HPDE6-E6E7 (cell line): ENCODE measurements around the gene SLC35F1.
A peak's percentile ranks its signal among the peaks of the same experiment; 100 is the strongest.
"Not testable (repeated sequence)": the region's sequence is repeated elsewhere in the genome, so short reads cannot be mapped to it uniquely, and the experiment has no call there.

Experiments used
- DNase-seq: peaks from one replicate; pipeline ENCODE4 v3.0.0; 2011; ENCODE audit warnings: missing footprints; ENCODE audit errors: extremely low spot score

SLC35F1 gene

DNA sequence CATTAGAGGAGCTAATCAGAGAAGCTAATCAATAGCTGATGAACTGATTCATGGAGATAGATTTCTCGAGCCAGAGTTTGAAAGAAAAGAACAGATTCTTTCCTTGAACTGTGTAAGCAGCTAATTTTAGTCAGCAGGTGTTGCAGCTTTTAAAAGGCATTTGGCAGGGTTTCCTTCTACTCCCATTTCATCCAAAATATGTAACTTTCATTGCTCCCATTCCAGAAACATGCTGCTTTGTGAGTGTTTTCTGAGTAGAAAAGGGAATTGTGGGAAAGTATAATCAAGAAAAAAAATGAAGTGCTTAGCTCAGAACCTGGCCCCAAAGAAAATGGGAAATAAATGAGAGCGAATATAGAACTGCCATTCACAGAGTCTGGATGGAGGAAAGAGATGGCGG is 20.8 kb downstream of the SLC35F1 start:
- DNase-seq: no peak

DNA sequence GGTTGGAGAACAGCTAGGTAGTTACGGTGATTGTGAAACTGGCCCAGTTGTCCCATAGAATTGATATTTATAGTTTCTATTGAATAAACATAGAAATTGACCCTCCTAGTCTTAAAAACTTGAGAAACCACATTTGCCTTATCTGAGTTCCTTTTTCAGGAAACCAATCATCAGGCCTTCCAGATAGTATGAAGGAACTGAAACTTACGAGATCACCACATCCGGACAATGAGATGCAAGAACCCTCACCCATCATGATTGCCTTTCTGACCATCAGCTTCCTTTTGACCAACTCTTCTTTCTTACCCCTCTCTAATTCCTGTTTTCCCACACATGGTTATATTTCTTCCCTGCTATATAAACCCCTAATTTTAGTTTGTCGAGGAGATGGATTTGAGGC is 21.8 kb downstream of the SLC35F1 start:
- DNase-seq: no peak

DNA sequence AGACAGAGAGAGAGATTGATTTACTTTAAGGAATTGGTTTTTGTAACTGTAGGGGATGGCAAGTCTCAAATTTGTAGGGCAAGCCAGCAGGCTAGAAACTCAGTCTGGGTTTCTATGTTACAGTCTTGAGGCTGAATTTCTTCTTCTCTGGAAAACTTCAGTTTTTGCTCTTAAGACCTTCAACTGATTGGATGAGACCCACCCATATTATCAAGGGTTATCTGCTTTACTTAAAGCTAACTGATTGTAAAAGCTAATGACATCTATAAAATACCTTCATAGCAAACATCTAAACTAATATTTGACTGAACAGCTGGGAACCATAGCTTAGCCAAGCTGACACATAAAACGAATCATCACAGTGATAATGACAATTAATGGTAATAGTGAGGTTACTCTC is 22.4 kb downstream of the SLC35F1 start:
- DNase-seq: no peak

DNA sequence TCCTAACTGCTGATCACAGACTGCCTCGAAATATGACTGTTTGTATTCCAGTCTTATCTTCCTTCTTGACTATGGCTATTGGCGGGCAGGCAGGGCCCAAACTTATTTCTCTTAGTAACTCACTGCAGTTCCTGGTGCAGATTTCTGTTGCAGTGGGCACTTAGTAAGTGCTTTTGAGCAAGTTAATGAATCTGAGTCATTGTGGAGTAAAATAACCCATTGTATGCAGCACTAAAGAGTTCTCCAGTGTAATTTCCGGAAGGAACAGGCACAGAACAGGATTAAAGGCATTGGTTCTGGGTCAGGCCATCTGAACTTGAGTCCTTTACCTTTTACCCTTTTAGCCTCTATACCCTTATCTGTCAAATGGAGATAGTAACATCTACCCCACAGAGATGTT is 23.6 kb downstream of the SLC35F1 start:
- DNase-seq: no peak

DNA sequence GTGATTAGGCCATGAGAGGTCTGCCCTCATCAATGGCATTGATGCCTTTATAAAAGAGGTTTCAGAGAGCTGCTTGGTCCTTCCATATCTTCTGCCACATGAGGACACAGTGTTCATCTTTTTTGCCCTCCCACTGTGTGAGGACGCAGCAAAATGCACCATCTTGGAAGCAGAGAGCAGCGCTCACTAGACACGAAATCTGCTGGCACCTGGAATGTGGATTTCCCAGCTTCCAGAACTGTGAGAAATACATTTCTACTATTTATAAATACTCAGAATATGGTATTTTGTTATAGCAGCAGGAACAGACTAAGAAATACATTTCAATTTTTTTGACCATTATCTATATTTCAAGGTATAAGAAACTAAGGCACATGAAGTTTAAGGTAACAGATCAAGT is 24.9 kb downstream of the SLC35F1 start:
- DNase-seq: no peak

DNA sequence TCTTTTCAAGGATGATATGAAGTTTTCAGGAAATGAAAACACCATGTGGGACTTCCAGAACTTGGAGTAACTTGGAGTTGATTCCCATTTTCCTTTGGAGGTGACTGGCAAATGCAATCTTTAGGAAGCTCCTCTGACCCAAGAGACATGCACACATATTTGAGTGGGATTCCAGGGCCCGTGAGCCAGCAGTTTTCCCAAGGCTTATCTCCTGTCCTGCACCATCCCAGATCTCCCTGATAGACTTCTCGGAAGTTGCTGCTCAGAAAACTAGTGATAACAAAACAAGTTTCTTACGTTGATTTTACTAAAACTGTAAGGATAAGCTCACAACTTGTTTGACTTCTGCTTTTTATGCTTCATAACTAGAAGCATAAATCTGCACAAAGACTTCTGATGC is 25.6 kb downstream of the SLC35F1 start:
- DNase-seq: no peak

DNA sequence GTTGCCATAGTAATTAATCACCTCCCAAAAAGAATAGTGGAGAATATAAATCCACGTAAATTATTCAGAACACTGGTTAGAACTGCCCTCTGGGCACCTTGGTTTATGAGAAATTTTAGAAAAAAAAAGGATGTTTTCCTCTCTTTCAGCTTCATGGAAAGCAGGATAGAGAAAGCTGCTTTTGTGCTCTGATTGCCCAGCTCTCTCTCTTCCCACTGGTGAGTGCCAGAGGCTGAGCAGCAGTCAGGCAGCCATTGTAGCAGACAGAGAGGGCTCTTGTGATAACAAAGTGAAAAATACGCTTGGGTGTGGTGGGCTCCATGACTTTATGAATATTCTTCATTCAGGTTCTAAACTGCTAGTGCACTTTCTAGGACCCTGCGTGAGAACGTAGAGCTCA is 26.4 kb downstream of the SLC35F1 start:
- no peak for DNase-seq

DNA sequence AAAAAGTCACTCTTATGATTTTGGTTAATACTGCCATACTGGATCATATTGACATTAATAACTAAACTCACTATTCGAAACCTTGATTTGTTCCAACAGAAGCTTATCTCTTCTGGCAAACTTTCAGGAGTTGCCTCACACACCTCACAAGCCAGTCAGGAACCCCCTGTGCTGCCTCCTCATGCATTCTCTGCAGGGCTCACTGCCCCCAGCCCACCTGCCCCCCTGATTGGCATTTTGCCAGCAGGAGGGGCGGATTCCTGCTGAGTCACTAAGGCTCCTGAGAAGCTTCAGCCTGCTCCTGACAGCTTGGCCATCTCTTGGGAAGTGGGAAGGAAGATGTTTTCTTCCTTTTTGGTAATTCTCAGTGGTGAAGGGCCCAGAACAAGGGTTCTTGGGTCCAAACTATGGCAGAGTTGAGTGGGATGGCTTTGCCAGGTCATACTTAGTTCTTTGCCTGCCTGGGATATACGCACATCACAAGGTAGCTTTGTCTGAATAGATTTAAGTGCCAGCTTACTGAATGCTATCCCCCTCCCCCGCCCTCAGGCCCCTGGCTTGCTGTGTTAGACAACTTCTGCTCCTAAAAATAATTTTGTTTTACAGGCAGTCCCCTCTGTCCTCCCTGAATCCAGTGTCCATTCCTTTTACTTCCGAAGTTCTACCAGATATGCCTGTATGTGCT is 31.4 kb downstream of the SLC35F1 start:
- no peak for DNase-seq

DNA sequence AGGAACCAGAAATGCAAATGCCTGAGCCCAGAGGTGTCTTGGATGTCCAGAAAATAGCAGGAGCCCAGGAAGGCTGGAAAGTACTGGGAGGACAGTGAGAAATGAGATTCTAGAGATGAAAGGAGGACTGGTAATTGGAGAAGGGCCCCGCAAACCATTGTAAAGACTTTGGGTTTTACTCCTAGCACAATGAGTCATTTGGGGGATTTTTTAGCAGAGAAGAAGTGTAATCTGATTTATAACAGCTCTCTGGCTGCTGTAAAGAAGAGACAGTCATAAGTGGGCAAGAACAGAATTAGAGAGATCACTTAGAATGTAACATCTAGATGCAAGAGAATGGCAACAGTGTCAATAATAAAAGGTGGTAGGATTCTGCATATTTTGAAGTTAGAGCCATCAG is 40.2 kb downstream of the SLC35F1 start:
- no peak for DNase-seq

DNA sequence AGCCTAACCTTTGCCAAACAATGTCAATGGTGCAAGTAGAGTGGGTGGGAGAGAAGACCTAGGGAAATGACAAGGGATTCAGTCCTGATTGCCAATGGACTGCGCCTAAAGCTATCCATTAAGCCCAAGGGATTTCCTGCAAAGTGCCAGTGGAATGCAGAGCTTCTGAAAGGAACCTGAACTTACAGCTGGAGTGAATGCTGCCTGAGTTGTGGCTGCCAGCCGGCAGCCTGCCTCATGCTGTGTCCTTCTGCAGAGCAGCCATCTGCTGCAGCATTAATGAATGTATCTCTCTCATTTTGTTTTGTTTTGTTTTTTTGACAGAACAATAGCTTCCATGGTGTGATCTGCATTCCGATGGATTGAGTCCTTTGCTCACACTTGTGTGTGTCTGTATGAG is 44.7 kb downstream of the SLC35F1 start:
- no peak for DNase-seq

DNA sequence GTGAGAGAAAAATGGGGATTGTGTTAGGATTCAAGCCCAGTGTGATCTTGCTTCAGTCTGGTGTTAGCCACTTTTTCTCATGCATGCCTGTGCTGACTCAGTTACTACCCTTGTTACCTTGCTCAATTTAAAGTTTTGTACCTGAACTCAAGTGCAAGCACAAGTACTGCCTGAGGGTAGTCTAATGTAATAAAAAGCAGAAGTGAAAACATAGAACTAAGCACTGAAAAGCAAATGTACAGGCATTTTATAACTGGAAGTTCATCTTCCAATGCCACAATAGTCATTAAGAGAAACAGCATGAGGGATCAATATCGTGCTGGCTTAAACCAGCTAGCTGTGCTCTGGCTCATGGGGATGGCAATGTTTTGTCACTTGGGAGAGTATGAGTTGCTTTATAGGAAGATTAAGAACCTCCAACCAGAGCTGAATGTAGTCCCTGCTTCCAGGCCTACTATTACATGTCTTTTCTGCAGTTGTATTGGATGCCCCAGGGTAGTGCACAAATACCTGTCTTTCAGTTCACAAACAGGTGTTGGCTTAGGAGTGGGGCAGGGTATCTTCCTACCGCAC is 48.7 kb downstream of the SLC35F1 start:
- no peak for DNase-seq

DNA sequence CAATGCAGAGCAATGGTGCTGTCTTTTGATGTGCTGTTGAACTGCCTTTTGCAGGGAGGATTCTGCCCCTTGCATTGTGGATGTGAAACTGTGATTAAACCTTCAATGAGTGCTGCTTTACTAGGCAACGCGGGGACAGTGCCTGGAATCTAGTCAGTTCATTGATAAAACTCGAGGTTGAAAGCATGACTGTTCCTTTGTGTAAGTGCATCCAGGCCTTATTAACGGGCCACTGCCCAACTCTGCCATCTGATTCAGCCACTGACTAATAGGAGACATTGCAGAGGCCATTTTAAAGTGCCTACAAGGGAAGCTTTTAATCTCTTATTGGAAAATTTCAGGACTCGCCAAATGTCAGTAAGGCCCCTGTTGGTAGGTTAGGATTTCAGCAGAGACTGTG is 49.3 kb downstream of the SLC35F1 start:
- no peak for DNase-seq

DNA sequence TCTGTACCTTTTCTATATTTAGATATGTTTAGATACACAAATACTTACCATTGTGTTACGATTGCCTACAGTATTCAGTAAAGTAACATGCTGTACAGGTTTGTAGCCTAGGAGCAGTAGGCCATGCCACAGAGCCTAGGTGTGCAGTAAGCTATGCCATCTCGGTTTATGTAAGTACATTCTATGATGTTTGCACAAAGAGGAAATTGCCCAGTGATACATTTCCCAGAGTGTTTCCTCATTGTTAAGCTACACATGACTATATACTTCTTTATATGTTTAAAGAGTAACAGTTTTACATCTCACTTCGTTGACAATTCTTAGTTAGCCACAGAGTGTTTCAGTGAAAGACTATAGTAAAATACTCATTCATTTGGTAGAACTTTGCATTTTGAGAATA is 51.5 kb downstream of the SLC35F1 start:
- no peak for DNase-seq

DNA sequence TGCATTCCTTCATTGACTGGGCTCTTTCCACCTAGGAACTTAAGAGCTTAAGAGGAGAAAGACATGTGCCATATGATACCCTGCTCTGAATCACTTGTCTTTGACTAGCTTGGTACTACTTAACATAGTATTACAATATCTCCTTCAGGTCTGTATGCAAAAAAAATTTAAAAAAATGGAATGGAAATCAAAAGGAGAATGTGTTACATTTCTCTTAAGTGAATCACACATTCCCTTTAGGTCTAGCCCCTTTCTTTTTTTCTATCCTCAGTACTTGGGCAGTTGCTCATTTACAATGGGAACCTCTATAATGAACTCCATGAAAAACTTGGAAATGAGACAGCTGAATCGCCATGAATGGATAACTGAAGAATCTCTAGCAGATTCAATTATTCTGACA is 53.8 kb downstream of the SLC35F1 start:
- no peak for DNase-seq

DNA sequence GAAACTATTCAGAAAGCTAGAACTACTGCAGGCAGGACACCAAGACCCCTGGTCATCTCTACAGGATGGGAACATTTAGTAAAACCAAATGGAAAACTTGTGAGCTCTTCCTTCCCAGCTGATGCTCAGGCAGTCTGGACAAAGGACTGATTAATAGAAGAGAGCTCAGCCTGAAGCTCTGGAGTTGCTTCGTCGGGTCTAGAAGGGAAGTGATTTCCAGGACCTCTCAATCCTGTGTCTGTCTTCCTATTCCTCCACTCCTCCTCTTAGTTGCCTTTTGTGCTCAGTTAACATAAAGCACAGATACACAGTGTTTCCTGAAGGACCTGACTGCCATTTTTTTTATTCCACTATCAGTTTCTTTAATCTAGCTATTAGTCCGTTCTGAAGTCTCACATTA is 54.2 kb downstream of the SLC35F1 start:
- no peak for DNase-seq

DNA sequence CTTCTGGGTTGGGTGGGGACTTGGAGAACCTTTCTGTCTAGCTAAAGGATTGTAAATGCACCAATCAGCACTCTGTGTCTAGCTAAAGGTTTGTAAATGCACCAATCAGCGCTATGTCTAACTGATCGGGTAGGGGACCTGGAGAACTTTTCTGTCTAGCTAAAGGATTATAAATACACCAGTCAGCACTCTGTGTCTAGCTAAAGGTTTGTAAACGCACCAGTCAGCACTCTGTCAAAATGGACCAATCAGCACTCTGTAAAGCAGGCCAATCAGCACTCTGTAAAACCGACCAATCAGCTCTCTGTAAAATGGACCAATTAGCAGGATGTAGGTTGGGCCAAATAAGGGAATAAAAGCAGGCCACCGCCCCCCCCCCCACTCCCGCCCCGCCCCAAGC is 58.7 kb downstream of the SLC35F1 start:
- DNase-seq: not testable (repeated sequence)

DNA sequence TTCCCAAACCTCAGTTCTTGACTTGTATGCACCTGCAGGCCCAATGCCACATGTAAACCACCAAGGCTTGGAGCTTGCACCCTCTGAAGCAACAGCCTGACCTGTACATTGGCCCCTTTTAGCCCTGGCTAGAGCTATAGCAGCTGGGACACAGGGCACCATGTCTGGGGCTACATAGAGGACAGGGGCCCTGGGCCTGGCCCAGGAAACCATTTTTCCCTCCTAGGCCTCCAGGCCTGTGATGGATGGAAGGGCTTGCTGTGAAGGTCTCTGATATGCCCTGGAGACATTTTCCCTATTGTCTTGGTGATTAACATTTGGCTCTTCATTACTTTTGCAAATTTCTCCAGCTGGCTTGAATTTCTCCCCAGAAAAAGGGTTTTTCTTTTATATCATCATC is 64.6 kb downstream of the SLC35F1 start:
- no peak for DNase-seq

DNA sequence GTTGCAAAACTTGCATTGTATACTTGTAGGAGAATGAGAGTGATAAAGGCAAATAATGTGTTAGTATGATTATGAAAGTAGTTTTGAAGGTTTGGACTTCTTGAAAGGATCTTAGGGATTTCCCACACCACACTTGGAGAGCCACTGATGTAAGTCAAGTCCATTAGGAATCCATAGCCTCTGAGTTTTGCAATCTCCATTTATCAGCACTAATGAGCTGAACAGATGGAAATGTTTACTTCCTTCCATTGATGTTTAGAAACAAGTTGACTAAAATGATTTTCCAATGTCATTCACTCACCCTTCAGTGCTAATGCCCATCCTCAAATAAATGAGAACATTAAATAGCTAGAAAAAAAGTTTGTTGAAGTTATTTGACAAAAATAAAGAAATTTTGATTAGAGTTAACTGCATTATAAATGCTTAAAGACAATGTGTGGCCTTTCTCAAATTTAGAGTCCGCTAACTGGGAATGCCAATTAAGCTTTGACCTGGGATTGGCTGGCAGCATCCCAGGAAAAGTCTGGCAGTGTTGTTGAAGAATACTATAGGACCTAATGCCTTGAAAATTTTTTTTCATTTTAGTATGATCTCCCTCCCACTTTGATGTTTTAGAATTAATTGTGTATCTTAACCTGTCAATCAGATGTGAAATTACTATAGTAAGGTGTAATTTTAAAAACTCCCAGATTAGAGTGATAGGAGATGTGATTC is 68.0 kb downstream of the SLC35F1 start:
- DNase-seq: no peak

DNA sequence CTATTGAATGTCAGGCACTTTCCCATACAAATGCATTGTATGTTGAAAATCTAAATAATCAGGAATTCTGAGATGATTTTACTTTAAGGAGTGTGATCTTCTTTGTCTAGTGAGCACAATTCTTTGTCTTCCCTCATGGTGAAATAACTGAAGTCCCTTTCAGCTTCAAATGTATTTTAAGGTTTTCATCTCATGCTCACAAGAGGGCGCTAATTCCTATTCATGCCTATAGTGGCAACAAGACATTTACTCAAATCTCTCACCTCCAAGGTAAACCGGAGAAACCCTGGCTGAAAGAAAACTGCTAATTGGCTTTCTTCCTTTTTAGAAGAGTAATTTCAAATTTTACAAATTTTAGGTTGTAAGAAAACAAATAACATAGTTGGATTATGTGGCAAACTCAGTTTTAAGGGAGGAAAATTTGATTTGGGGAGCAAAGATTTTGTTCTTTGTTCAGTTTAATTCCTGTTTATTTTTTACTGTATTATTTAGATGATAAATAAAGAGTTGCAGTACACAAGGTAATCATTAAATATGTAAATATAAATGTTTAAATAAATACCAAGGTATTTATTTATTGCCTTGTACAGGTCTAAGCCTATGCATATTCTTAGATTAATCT is 69.1 kb downstream of the SLC35F1 start:
- DNase-seq: peak; percentile 4

DNA sequence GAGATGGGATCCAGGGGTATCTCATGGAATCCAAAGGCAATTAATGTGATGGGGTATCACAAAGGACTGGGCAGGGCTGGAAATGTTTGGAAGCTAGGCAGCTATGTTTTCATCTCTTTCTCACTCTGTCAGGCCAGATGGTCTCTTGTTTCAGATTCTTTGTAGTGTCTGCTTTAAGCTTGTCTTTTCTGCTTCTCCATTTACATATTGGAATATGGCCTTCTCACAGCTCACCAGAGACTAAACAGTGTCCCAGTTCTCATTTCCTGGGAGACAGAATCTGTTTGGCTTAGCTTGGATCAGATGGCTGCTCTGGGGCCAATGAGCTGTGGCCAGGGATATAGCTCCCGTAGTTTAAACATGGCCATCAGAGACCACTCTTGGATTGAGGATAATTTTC is 78.9 kb downstream of the SLC35F1 start:
- DNase-seq: no peak

DNA sequence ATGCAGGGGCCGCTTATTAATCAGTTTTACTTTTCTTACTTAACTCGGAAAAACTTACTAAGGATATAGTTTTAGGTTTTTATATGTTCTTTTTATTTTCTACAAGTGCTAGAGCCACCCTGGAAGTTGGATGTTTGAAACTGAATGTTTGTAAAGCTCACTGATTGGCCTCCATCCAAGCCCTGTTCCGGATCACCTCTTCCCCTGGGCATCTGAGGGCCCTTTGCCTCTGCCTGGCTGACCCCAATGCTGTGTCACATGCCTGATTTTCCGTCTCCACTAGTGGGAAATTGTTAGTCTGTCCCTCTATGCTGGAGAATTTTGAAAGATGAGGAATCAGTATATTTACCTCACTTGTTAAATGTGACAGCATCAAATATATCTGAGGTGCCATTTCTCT is 79.3 kb downstream of the SLC35F1 start:
- no peak for DNase-seq

DNA sequence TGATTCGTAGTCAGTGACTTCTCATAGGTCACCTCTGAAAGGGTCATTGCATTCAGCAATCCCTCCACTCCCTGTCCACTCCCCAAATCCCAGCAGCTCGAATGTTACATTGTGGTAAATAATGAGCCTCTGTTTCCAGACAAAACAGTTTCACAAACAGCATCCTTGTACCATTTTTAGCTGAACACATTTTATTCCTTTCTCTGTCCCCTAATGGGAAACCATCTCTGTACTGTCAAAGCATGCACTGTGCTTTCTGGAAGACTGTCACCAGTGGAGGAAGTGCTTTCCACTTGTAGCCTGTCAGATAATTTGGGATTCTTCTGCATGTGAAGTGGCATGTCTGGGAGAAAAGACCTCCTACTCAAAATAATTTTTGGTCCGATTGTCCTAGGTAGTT is 82.0 kb downstream of the SLC35F1 start:
- DNase-seq: no peak

DNA sequence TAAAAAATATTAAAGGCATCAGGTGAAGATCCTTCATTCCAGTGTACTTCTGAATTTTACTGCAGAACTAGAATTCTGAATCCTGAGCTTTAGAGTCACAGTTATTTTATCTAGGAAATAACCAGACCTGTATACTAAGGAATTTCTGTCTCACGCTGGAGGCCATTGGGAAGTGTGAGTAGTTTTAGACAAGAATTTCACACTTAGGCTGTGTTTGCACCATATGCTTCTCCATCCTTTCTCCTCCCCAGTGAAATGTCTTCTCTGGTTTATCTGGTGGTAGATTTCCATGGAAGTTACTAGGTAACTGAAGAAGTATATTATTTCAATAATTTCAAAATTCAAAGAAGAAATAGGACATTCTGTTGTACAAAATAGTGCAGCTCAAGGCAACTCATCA is 83.1 kb downstream of the SLC35F1 start:
- DNase-seq: no peak
